ENCODE measurements around the gene FAM111A. TPM values are rescaled to one million over a fixed set of nuclear protein-coding genes. Genes with fewer than 3 reads are reported as not detected.

FAM111A gene
- total RNA-seq, 4 donors from 2014 or later: 2.0 to 7.0 (median 3.7) TPM

GRCh38 chr11:59173080-59173963 lies 30.7 kb downstream of the FAM111A start:
- intact Hi-C loops (cut with DNase I; ENCODE audit: low total_unique reads) (loop anchor here (10.0 kb wide), 1 partner anchor 511 kb away; no protein-coding TSS in a partner anchor), in situ Hi-C loops (cut with MboI; ENCODE audit: low sequenced_read_pairs in 4 of 4) (loop anchor here in 2 of 4 donors (5.0 to 25.0 kb wide), 2 partner anchors 34 to 511 kb away; no protein-coding TSS in a partner anchor)
- Histone ChIP-seq H3K27ac (peak overlapping the region; percentile 4 to 27 (median 22)), H3K4me1 (peaks cover 0 to 8% of the 10 kb centered on the region in 2 donors), H3K27me3 (peaks cover 4 to 14% (median 14%) of the 10 kb centered on the region in 3 donors), H3K36me3 (no peaks in the 10 kb centered on the region), H3K9me3 (no peaks in the 10 kb centered on the region), H3K4me3 (peak overlapping the region; percentile 52 to 66 (median 62))
- ATAC-seq: no peak
- no peak for DNase-seq
- TF ChIP-seq CTCF (IDR thresholded peaks at IDR 0.05 in 4 of 5, conservative IDR thresholded peaks at IDR 0.05 in 1 of 5): no peak
- no peak for TF ChIP-seq POLR2A (IDR thresholded peaks at IDR 0.05)

GRCh38 chr11:59173964-59174663 lies 31.5 kb downstream of the FAM111A start:
- H3K36me3 ChIP-seq: no peaks in the 10 kb centered on the region
- H3K27me3 ChIP-seq: peaks cover 4 to 14% (median 14%) of the 10 kb centered on the region in 3 donors
- no peak for TF ChIP-seq CTCF (IDR thresholded peaks at IDR 0.05 in 4 of 5, conservative IDR thresholded peaks at IDR 0.05 in 1 of 5)
- no peak for TF ChIP-seq POLR2A (IDR thresholded peaks at IDR 0.05)
- in situ Hi-C loops (cut with MboI; ENCODE audit: low sequenced_read_pairs in 4 of 4) (loop anchor here in 2 of 4 donors (5.0 to 25.0 kb wide), 2 partner anchors 33 to 512 kb away; no protein-coding TSS in a partner anchor), intact Hi-C loops (cut with DNase I; ENCODE audit: low total_unique reads) (loop anchor here (10.0 kb wide), 1 partner anchor 511 kb away; no protein-coding TSS in a partner anchor)
- H3K27ac ChIP-seq: peak overlapping the region in 2 of 4 donors; percentile 23 to 27
- no peak for ATAC-seq
- H3K4me1 ChIP-seq: peaks cover 0 to 8% of the 10 kb centered on the region in 2 donors
- H3K9me3 ChIP-seq: no peaks in the 10 kb centered on the region
- DNase-seq: no peak
- peak overlapping the region in 2 of 4 donors; percentile 52 to 58 for H3K4me3 ChIP-seq

GRCh38 chr11:59174664-59175033 lies 32.0 kb downstream of the FAM111A start:
- DNase-seq (no peak), ATAC-seq (no peak)
- Histone ChIP-seq H3K9me3 (no peaks in the 10 kb centered on the region), H3K27ac (no peak overlapping the region), H3K27me3 (peaks cover 4 to 14% (median 14%) of the 10 kb centered on the region in 3 donors), H3K4me1 (peaks cover 0 to 8% of the 10 kb centered on the region in 2 donors), H3K4me3 (no peak overlapping the region), H3K36me3 (no peaks in the 10 kb centered on the region)
- in situ Hi-C loops (cut with MboI; ENCODE audit: low sequenced_read_pairs in 4 of 4) (loop anchor here in 2 of 4 donors (5.0 to 25.0 kb wide), 2 partner anchors 33 to 512 kb away; no protein-coding TSS in a partner anchor), intact Hi-C loops (cut with DNase I; ENCODE audit: low total_unique reads) (loop anchor here (10.0 kb wide), 1 partner anchor 510 kb away; no protein-coding TSS in a partner anchor)
- TF ChIP-seq POLR2A (IDR thresholded peaks at IDR 0.05): no peak

- H3K4me3 ChIP-seq: no peak overlapping the region
- H3K27me3 ChIP-seq: peaks cover 4 to 14% (median 14%) of the 10 kb centered on the region in 3 donors
- in situ Hi-C loops (cut with MboI; ENCODE audit: low sequenced_read_pairs in 4 of 4): no loop called here
- H3K36me3 ChIP-seq: no peaks in the 10 kb centered on the region
- H3K9me3 ChIP-seq: no peaks in the 10 kb centered on the region
- TF ChIP-seq POLR2A (IDR thresholded peaks at IDR 0.05) (no peak), CTCF (IDR thresholded peaks at IDR 0.05 in 4 of 5, conservative IDR thresholded peaks at IDR 0.05 in 1 of 5) (no peak)
- no peak for ATAC-seq
- intact Hi-C loops (cut with DNase I; ENCODE audit: low total_unique reads): loop anchor here (10.0 kb wide), 1 partner anchor 510 kb away; no protein-coding TSS in a partner anchor
- no peak for DNase-seq
- H3K4me1 ChIP-seq: peaks cover 0 to 8% of the 10 kb centered on the region in 2 donors
- peak overlapping the region in 1 of 4 donors; percentile 0 for H3K27ac ChIP-seq
Measured at GRCh38 chr11:59175091-59175501, 32.4 kb downstream of the FAM111A start.
